Kidney (tissue), 14 donors: ENCODE data around the gene CBFA2T3. TPM values are rescaled to one million over a fixed set of nuclear protein-coding genes. Genes with fewer than 3 reads are reported as not detected.
"Not testable (repeated sequence)": the region's sequence is repeated elsewhere in the genome, so short reads cannot be mapped to it uniquely, and the experiment has no call there.

ENCODE experiments used
- DNase-seq, 5 donors: peaks; one replicate each; pipeline ENCODE4 v3.0.0-alpha.2; 2013 to 2020
- FAIRE-seq: peaks from 2 replicates; lab custom pipeline; 2012; peaks lifted over from hg19 to GRCh38; lab: Jason Lieb, UNC
- H3K27ac ChIP-seq, 2 donors: one replicate each; pipeline ENCODE4 v1.7.0; 2013; ENCODE audit warnings: low read depth in 2 of 2, low read length in 2 of 2, inconsistent platforms in 1 of 2
- H3K27me3 ChIP-seq: one replicate; pipeline ENCODE4 v1.7.1; 2013; ENCODE audit warnings: low read length, inconsistent platforms; ENCODE audit not compliant: control insufficient read depth, insufficient read depth
- H3K36me3 ChIP-seq, 3 donors: one replicate each; pipeline versions ENCODE4 v1.7.0 to v1.7.1; 2013; ENCODE audit warnings: low read length in 3 of 3, control low read depth in 1 of 3, inconsistent platforms in 1 of 3; ENCODE audit not compliant: insufficient read depth in 3 of 3, control insufficient read depth in 2 of 3
- H3K4me1 ChIP-seq, 3 donors: one replicate each; pipeline versions ENCODE4 v1.7.0 to v1.7.1; 2013; ENCODE audit warnings: low read length in 3 of 3, inconsistent platforms in 1 of 3, low read depth in 1 of 3; ENCODE audit not compliant: control insufficient read depth in 2 of 3, insufficient read depth in 2 of 3
- H3K4me3 ChIP-seq, 3 donors: one replicate each; pipeline versions ENCODE4 v1.7.0 to v1.8.1; 2013; ENCODE audit warnings: low read length in 3 of 3, control low read depth in 1 of 3, inconsistent platforms in 1 of 3
- H3K9ac ChIP-seq, 3 donors: one replicate each; pipeline versions ENCODE4 v1.7.0 to v1.7.1; 2013; ENCODE audit warnings: low read length in 3 of 3, control low read depth in 1 of 3, inconsistent platforms in 1 of 3
- H3K9me3 ChIP-seq, 3 donors: one replicate each; pipeline versions ENCODE4 v1.7.0 to v1.7.1; 2013; ENCODE audit warnings: low read length in 3 of 3, control low read depth in 1 of 3, inconsistent platforms in 1 of 3; ENCODE audit not compliant: control insufficient read depth in 2 of 3, insufficient read depth in 1 of 3
- CTCF ChIP-seq: IDR thresholded peaks from 3 replicates; pipeline ENCODE4 v1.5.1; 2012; ENCODE audit warnings: mild to moderate bottlenecking, moderate library complexity, borderline replicate concordance; ENCODE audit not compliant: insufficient read depth; ENCODE audit errors: extremely low read depth
- intact Hi-C: fragments of 100-400 bp; cut with DNase I; formaldehyde crosslinking; loops from one replicate; pipeline ENCODE4 v1.11.1; 2022
- polyA plus RNA-seq: library from polyadenylated mRNA; stranded (reverse); fragments of 350-450 nt; fragmentation: Illumina TruSeq; extraction: RNeasy Lipid Tissue Mini Kit (QIAGEN cat#74804); gene quantifications from one replicate; pipeline ENCODE4 v1.2.3, GENCODE V29; 2014; ENCODE audit warnings: low read depth, low replicate concordance; ENCODE audit not compliant: insufficient read depth
- total RNA-seq: library from RNA; stranded (reverse); fragmentation: NEBNext Ultra II Directional; extraction: Animal tissue kit (Norgen Biotek cat#: 25700); gene quantifications from one replicate; pipeline ENCODE4 v1.2.1, GENCODE V29; 2021
- donor health status: control.
- donor health status: control.
- donor health status: control.
- donor health status: control.
- donor health status: control.
- donor health status: DM: yes; HTN: yes; CAD: no.
- donor health status: Normal renal cell carcinoma (clear cell type).

The CBFA2T3 gene
- total and polyA plus RNA-seq, 2 donors from 2014 or later, result 0.75 to 8.0 TPM

DNA sequence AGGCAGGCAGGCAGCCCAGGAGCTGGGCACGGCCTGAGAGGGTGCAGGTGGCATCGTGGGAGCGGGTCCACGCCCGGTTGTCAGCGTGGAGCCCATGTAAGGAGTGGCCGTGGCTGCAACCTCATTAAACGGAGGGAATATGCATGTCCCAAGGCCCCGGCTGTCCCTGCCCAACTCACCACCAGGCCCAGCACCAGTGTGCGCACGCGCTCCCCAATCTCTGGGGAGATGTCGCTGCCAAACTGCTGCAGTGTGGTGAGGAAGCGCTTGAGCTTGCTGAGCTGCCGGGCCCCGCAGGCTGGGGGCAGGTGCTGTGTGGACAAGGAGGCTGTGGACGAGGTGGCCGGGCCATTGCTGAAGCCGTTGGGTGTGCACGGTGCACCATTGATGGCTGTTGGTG, 84.9 kb downstream of the CBFA2T3 start:
- Histone ChIP-seq H3K27ac (no peak overlapping the region), H3K9me3 (no peaks in the 10 kb centered on the region), H3K36me3 (no peaks in the 10 kb centered on the region), H3K4me3 (no peak overlapping the region), H3K4me1 (no peaks in the 10 kb centered on the region), H3K27me3 (no peaks in the 10 kb centered on the region), H3K9ac (no peak overlapping the region)
- FAIRE-seq, result no peak
- intact Hi-C loops, result no loop called here
- TF ChIP-seq CTCF, result no peak
- no peak for DNase-seq

DNA sequence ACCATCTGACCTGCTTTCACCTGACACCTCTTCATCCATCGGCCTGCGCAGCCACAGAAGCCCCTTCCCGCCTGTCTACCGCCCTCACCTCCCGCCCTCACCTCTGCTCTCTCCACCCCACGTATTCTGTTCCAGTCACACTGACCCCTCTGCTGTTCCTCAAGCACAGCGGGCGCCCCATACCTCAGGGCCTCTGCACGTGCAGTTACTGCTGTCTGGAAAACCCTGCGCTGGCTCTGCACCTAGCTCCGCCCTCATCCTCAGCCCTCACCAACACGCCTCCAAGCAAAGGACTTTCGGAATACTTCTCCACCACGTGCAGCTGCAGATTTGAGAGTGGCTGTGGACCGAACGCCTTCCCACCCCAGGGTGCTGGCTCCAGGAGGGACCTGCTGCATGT, 85.9 kb downstream of the CBFA2T3 start:
- Histone ChIP-seq H3K9ac (no peak overlapping the region), H3K4me3 (no peak overlapping the region), H3K27me3 (no peaks in the 10 kb centered on the region), H3K36me3 (no peaks in the 10 kb centered on the region), H3K9me3 (no peaks in the 10 kb centered on the region), H3K27ac (no peak overlapping the region), H3K4me1 (peaks cover 0 to 4% (median 0%) of the 10 kb centered on the region in 3 donors)
- FAIRE-seq, result no peak
- TF ChIP-seq CTCF, result no peak
- DNase-seq, result no peak
- intact Hi-C loops, result no loop called here

- FAIRE-seq, H3K36me3 ChIP-seq, intact Hi-C loops, H3K4me3 ChIP-seq, H3K27ac ChIP-seq, H3K9ac ChIP-seq, H3K27me3 ChIP-seq, H3K4me1 ChIP-seq, H3K9me3 ChIP-seq, DNase-seq: not testable (repeated sequence)
Observed at GRCh38 chr16:88889702-88890352, 87.2 kb downstream of the CBFA2T3 start.

- Histone ChIP-seq H3K36me3 (no peaks in the 10 kb centered on the region), H3K27me3 (no peaks in the 10 kb centered on the region), H3K4me1 (peaks cover 0 to 4% (median 0%) of the 10 kb centered on the region in 3 donors), H3K9me3 (no peaks in the 10 kb centered on the region), H3K27ac (no peak overlapping the region), H3K4me3 (no peak overlapping the region), H3K9ac (no peak overlapping the region)
- TF ChIP-seq CTCF, result no peak
- FAIRE-seq, result no peak
- intact Hi-C loops, result no loop called here
- DNase-seq, result no peak
Observed at GRCh38 chr16:88888461-88889387, 88.3 kb downstream of the CBFA2T3 start.
